Renal cortical epithelial cell (primary cell): Measurements from ENCODE around the gene PPIL4. TPM values are rescaled to one million over a fixed set of nuclear protein-coding genes. Genes with fewer than 3 reads are reported as not detected.

ENCODE experiments used
- DNase-seq: peaks from one replicate; pipeline ENCODE4 v3.0.0-alpha.2; 2011; ENCODE audit warnings: low read depth
- total RNA-seq: library from RNA; depleted of rRNA; stranded (reverse); fragments of >200 nt; gene quantifications from 2 replicates; pipeline ENCODE4 v1.2.3, GENCODE V29; 2014

The PPIL4 gene
- total RNA-seq, 1 donor from 2014 or later: 59.0 TPM

GRCh38 chr6:149459761-149460160 is 86.1 kb downstream of the PPIL4 start:
- DNase-seq: no peak

GRCh38 chr6:149458806-149459205 is 87.0 kb downstream of the PPIL4 start:
- no peak for DNase-seq

DNA sequence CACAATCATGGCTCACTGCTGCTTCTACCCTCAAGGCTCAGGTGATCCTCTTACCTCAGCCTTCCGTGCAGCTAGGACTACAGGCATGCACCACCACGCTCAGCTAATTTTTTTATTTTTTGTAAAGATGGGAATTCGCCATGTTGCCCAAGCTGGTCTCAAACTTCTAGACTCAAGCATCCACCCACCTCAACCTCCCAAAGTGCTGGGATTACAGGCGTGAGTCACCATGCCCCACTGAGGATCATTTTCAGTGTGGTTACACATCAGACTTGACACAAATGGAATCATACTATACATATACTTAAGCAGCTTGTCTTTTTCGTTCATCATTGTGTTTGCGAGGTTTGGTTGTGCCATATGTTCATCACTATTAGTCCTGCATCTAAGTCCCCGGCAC is 87.6 kb downstream of the PPIL4 start:
- DNase-seq: no peak

DNA sequence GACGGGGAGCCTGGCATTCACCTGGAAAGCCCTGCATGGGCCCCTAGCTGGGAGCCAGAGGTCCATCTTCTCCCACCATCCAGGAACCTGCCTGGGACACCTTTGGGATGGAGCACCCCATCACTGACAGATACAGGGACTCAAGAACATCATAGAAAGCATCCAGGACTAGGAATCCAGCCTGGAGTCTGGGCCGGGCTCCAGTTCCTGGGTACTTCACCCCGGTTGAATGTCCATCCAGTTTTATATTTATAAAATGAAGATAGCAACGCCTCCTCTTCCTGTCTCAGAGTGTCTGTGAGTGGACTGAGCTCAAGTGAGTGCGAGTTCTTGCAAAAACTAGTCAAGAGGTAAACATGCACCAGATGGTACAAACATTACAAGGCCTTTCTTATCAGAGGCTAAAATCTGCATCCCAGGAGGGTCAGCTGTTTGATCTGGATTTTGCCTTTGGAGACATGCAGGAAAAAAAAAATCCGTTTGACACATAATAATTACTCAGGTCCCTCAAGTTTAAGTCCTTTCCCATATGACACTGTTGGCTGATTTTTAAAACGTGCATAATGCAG is 88.4 kb downstream of the PPIL4 start:
- no peak for DNase-seq

DNA sequence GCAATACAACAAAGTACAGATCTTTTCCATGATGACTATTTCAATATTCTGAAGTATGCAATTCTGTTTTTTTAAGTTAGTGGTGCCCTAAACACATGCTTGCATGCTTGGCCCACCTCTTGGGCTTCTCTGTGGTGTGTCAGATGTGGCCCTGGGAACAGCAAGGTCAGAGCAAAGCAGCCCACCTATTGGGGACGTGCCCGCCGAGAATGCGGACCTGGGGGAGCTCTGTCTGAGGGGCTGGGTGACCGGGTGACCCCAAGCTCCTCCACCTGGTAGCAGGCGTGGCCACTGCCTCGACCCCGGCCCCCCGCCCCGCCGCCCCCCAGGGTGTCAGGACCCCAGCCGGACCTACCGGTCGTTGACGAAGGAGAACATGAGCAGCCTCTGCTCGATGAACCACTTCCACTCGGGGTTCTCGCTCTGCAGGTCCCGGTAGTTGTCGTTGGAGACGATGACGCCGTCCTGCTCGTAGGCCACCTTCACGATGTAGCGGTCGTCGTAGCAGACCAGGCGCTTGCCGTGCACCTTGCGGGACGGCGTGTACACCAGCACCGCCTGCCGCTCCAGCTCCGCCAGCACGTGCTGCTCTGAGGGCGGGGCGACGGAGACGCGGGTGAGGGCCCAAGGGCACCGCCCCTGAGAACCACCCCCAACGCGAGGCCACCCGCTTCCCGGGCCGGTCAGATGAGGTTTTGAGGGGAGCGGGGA is 89.4 kb downstream of the PPIL4 start:
- DNase-seq: no peak

- no peak for DNase-seq
Measured at GRCh38 chr6:149455031-149455732, 90.7 kb downstream of the PPIL4 start.

Other genes with a start within 250 kb of the PPIL4 start
- gene TAB2, start 228.3 kb downstream of the PPIL4 start, total RNA-seq: 24.7 and 104 TPM in 2 replicates
- gene SUMO4, start 145.8 kb downstream of the PPIL4 start, total RNA-seq: 3.2 TPM in 1 of 2 replicates, not detected in the other
- 0.15 TPM in 1 of 2 replicates, not detected in the other for gene ZC3H12D, start 61.0 kb downstream of the PPIL4 start, total RNA-seq
- 70.5 and 91.2 TPM in 2 replicates for gene GINM1, start 20.3 kb upstream of the PPIL4 start, total RNA-seq
- 29.5 and 36.8 TPM in 2 replicates for gene KATNA1, start 102.7 kb upstream of the PPIL4 start, total RNA-seq
- 6.4 and 19.7 TPM in 2 replicates for gene LATS1, start 172.1 kb upstream of the PPIL4 start, total RNA-seq
- 18.9 and 29.3 TPM in 2 replicates for gene NUP43, start 200.5 kb upstream of the PPIL4 start, total RNA-seq
- 157 and 184 TPM in 2 replicates for gene PCMT1, start 203.7 kb upstream of the PPIL4 start, total RNA-seq